GM21447 (cell line): ENCODE data around the gene SMARCA1.

ENCODE experiments used
- ATAC-seq: cut with Tn5 transposase; IDR thresholded peaks from one replicate; pipeline ENCODE4 v1.9.1; 2021; ENCODE audit not compliant: unreplicated experiment

SMARCA1 gene

GRCh38 chrX:129531132-129531531 is 7.8 kb upstream of the SMARCA1 start:
- ATAC-seq = no peak

GRCh38 chrX:129530410-129530809 is 7.1 kb upstream of the SMARCA1 start:
- ATAC-seq = no peak

- ATAC-seq = no peak
Measured at GRCh38 chrX:129529685-129530281, 6.5 kb upstream of the SMARCA1 start.

- ATAC-seq = no peak
Measured at GRCh38 chrX:129525896-129526295, 2.6 kb upstream of the SMARCA1 start.

- no peak for ATAC-seq
Measured at GRCh38 chrX:129525162-129525561, 1.9 kb upstream of the SMARCA1 start.

- no peak for ATAC-seq
Measured at GRCh38 chrX:129524250-129524850, 1.1 kb upstream of the SMARCA1 start.

- ATAC-seq = no peak
Measured at GRCh38 chrX:129522184-129523078, 859 bp downstream of the SMARCA1 start.

GRCh38 chrX:129520151-129520550 is 3.1 kb downstream of the SMARCA1 start:
- no peak for ATAC-seq

GRCh38 chrX:129516402-129516801 is 6.9 kb downstream of the SMARCA1 start:
- no peak for ATAC-seq

- no peak for ATAC-seq
Measured at GRCh38 chrX:129512409-129512808, 10.9 kb downstream of the SMARCA1 start.

GRCh38 chrX:129511689-129512088 is 11.6 kb downstream of the SMARCA1 start:
- ATAC-seq = no peak

- ATAC-seq = no peak
Measured at GRCh38 chrX:129510331-129510730, 13.0 kb downstream of the SMARCA1 start.

- ATAC-seq = no peak
Measured at GRCh38 chrX:129497146-129497843, 26.0 kb downstream of the SMARCA1 start.

- no peak for ATAC-seq
Measured at GRCh38 chrX:129496625-129497024, 26.7 kb downstream of the SMARCA1 start.

- ATAC-seq = no peak
Measured at GRCh38 chrX:129495900-129496299, 27.4 kb downstream of the SMARCA1 start.

- ATAC-seq = no peak
Measured at GRCh38 chrX:129494887-129495286, 28.4 kb downstream of the SMARCA1 start.

GRCh38 chrX:129493643-129494042 is 29.6 kb downstream of the SMARCA1 start:
- ATAC-seq = no peak

GRCh38 chrX:129490330-129490729 is 33.0 kb downstream of the SMARCA1 start:
- ATAC-seq = no peak

- no peak for ATAC-seq
Measured at GRCh38 chrX:129488359-129488758, 34.9 kb downstream of the SMARCA1 start.

- no peak for ATAC-seq
Measured at GRCh38 chrX:129480889-129481288, 42.4 kb downstream of the SMARCA1 start.

- no peak for ATAC-seq
Measured at GRCh38 chrX:129478516-129478915, 44.8 kb downstream of the SMARCA1 start.
